ENCODE results near the gene NELFCD. TPM values are rescaled to one million over a fixed set of nuclear protein-coding genes. Genes with fewer than 3 reads are reported as not detected.
A peak's percentile ranks its signal among the peaks of the same experiment; 100 is the strongest.
"Not testable (repeated sequence)": the region's sequence is repeated elsewhere in the genome, so short reads cannot be mapped to it uniquely, and the experiment has no call there.

NELFCD gene
- polyA plus RNA-seq, 1 donor (not counting 4 experiments of a cell fraction or from before 2014, with no cell fraction given), result 68.5 TPM

DNA sequence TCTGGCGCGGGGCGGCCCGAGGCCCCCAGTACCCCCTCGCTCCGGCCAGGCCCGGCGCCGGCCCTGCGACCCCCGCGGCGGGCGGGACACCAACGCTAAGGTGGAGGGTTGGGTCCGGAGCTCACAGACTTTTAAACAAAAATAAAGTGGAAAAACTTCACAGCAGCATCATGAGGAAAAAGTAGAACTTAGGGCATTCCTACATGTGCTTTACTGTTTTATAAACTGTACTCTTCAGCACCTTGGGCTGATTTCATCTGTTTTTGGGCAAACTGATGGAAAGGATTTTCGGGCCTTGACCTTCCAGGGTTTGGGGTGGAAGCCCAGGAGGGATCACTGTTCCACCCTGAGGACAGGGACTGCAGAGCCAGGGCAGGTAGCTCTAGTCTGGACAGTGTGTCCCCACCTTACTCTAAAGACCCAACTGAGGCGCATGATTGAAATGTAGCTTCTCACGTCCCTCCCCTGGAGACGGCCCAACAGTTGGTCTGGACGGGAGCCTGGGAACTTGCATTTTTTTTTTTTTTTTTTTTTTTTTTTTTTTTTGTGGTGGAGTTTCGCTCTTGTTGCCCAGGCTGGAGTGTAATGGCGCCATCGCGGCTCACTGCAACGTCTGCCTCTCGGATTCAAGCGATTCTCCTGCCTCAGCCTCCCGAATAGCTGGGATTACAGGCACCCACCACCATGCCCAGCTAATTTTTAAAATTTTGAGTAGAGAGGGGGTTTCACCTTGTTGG lies 740 bp downstream of the NELFCD start:
- H3K9me3 ChIP-seq (ENCODE audit: control insufficient read depth, low read depth, low read length), result no peaks in the 10 kb centered on the region
- peak overlapping the region; percentile 50 for H3K27ac ChIP-seq (ENCODE audit: control insufficient read depth, insufficient read depth, low read length)
- no peaks in the 10 kb centered on the region for H3K27me3 ChIP-seq (ENCODE audit: control insufficient read depth, extremely low read depth, insufficient read depth, low read length)
- H2AFZ ChIP-seq (ENCODE audit: control insufficient read depth, low read length), result no peak overlapping the region
- peak overlapping the region; percentile 80 for H3K9ac ChIP-seq (ENCODE audit: control insufficient read depth, extremely low read depth, insufficient read depth, low read length)
- H3K4me2 ChIP-seq (ENCODE audit: control insufficient read depth, extremely low read depth, insufficient read depth, low read depth, low read length), result peak overlapping the region; percentile 82
- peaks cover 45% of the 10 kb centered on the region for H3K79me2 ChIP-seq (ENCODE audit: control insufficient read depth, insufficient read depth, low read length)
- peaks cover 5% of the 10 kb centered on the region for H4K20me1 ChIP-seq (ENCODE audit: control insufficient read depth, extremely low read depth, insufficient read depth, low read length)
- no peaks in the 10 kb centered on the region for H3K9me1 ChIP-seq (ENCODE audit: control insufficient read depth, extremely low read depth, insufficient read depth, low read length)
- TF ChIP-seq, protein P1, sequence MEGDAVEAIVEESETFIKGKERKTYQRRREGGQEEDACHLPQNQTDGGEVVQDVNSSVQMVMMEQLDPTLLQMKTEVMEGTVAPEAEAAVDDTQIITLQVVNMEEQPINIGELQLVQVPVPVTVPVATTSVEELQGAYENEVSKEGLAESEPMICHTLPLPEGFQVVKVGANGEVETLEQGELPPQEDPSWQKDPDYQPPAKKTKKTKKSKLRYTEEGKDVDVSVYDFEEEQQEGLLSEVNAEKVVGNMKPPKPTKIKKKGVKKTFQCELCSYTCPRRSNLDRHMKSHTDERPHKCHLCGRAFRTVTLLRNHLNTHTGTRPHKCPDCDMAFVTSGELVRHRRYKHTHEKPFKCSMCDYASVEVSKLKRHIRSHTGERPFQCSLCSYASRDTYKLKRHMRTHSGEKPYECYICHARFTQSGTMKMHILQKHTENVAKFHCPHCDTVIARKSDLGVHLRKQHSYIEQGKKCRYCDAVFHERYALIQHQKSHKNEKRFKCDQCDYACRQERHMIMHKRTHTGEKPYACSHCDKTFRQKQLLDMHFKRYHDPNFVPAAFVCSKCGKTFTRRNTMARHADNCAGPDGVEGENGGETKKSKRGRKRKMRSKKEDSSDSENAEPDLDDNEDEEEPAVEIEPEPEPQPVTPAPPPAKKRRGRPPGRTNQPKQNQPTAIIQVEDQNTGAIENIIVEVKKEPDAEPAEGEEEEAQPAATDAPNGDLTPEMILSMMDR (optimal IDR thresholded peaks at IDR 0.05 in 1 of 3, IDR thresholded peaks at IDR 0.05 in 1 of 3, conservative IDR thresholded peaks at IDR 0.05 in 1 of 3; ENCODE audit: extremely low read depth in 1 of 3, insufficient read depth in 2 of 3, low read length in 3 of 3), result no peak
- TF ChIP-seq EZH2 (IDR thresholded peaks at IDR 0.05; ENCODE audit: low read length), result no peak
- DNase-seq (ENCODE audit: low read depth, low spot score) (no peak), FAIRE-seq (no peak)
- H3K4me1 ChIP-seq (ENCODE audit: control insufficient read depth, extremely low read depth, insufficient read depth, low read length), result peaks cover 6% of the 10 kb centered on the region
- H3K4me3 ChIP-seq (ENCODE audit: control insufficient read depth in 2 of 3, extremely low read depth in 1 of 3, insufficient read depth in 2 of 3, low read depth in 1 of 3, low read length in 3 of 3), result peak overlapping the region; percentile 68 to 92 (median 71)
- dilution Hi-C loops (cut with MboI; ENCODE audit: extremely low pct_ligation_motif_present, low sequenced_read_pairs), result no loop called here
- peaks cover 4 to 9% of the 10 kb centered on the region in 2 experiments for H3K36me3 ChIP-seq (ENCODE audit: control insufficient read depth in 2 of 2, extremely low read depth in 1 of 2, insufficient read depth in 2 of 2, low read length in 2 of 2)

- peak overlapping the region in 2 of 3 experiments; percentile 0 to 68 for H3K4me3 ChIP-seq (ENCODE audit: control insufficient read depth in 2 of 3, extremely low read depth in 1 of 3, insufficient read depth in 2 of 3, low read depth in 1 of 3, low read length in 3 of 3)
- FAIRE-seq (no peak), DNase-seq (ENCODE audit: low read depth, low spot score) (no peak)
- H3K36me3 ChIP-seq (ENCODE audit: control insufficient read depth in 2 of 2, extremely low read depth in 1 of 2, insufficient read depth in 2 of 2, low read length in 2 of 2), result peaks cover 8 to 16% of the 10 kb centered on the region in 2 experiments
- no peaks in the 10 kb centered on the region for H3K27me3 ChIP-seq (ENCODE audit: control insufficient read depth, extremely low read depth, insufficient read depth, low read length)
- peak overlapping the region; percentile 82 for H3K4me2 ChIP-seq (ENCODE audit: control insufficient read depth, extremely low read depth, insufficient read depth, low read depth, low read length)
- no peak overlapping the region for H2AFZ ChIP-seq (ENCODE audit: control insufficient read depth, low read length)
- dilution Hi-C loops (cut with MboI; ENCODE audit: extremely low pct_ligation_motif_present, low sequenced_read_pairs), result no loop called here
- no peaks in the 10 kb centered on the region for H3K9me3 ChIP-seq (ENCODE audit: control insufficient read depth, low read depth, low read length)
- no peak for TF ChIP-seq EZH2 (IDR thresholded peaks at IDR 0.05; ENCODE audit: low read length)
- TF ChIP-seq, protein P1 (optimal IDR thresholded peaks at IDR 0.05 in 1 of 3, IDR thresholded peaks at IDR 0.05 in 1 of 3, conservative IDR thresholded peaks at IDR 0.05 in 1 of 3; ENCODE audit: extremely low read depth in 1 of 3, insufficient read depth in 2 of 3, low read length in 3 of 3), result no peak
- H3K27ac ChIP-seq (ENCODE audit: control insufficient read depth, insufficient read depth, low read length), result no peak overlapping the region
- no peak overlapping the region for H3K9ac ChIP-seq (ENCODE audit: control insufficient read depth, extremely low read depth, insufficient read depth, low read length)
- no peaks in the 10 kb centered on the region for H3K9me1 ChIP-seq (ENCODE audit: control insufficient read depth, extremely low read depth, insufficient read depth, low read length)
- H3K4me1 ChIP-seq (ENCODE audit: control insufficient read depth, extremely low read depth, insufficient read depth, low read length), result peaks cover 6% of the 10 kb centered on the region
- peaks cover 5% of the 10 kb centered on the region for H4K20me1 ChIP-seq (ENCODE audit: control insufficient read depth, extremely low read depth, insufficient read depth, low read length)
- peaks cover 45% of the 10 kb centered on the region for H3K79me2 ChIP-seq (ENCODE audit: control insufficient read depth, insufficient read depth, low read length)
Measured at GRCh38 chr20:58982406-58983114, 1.5 kb downstream of the NELFCD start.

DNA sequence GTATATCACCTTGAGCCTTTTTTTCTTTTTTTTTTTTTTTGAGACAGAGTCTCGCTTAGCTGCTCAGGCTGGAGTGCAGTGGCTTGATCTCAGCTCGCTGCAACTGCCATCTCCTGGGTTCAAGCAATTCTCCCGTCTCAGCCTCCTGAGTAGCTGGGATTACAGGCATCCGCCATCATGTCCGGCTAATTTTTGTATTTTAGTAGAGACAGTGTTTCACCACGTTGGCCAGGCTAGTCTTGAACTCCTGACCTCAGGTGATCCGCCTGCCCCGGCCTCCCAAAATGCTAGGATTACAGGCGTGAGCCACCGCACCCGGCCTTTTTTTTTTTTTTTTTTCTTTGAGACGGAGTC lies 2.0 kb downstream of the NELFCD start:
- H2AFZ ChIP-seq (ENCODE audit: control insufficient read depth, low read length); H3K4me1 ChIP-seq (ENCODE audit: control insufficient read depth, extremely low read depth, insufficient read depth, low read length); dilution Hi-C loops (cut with MboI; ENCODE audit: extremely low pct_ligation_motif_present, low sequenced_read_pairs); H3K9ac ChIP-seq (ENCODE audit: control insufficient read depth, extremely low read depth, insufficient read depth, low read length); DNase-seq (ENCODE audit: low read depth, low spot score); H3K9me1 ChIP-seq (ENCODE audit: control insufficient read depth, extremely low read depth, insufficient read depth, low read length); FAIRE-seq; H4K20me1 ChIP-seq (ENCODE audit: control insufficient read depth, extremely low read depth, insufficient read depth, low read length); H3K9me3 ChIP-seq (ENCODE audit: control insufficient read depth, low read depth, low read length); H3K4me2 ChIP-seq (ENCODE audit: control insufficient read depth, extremely low read depth, insufficient read depth, low read depth, low read length); H3K4me3 ChIP-seq (ENCODE audit: control insufficient read depth in 2 of 3, extremely low read depth in 1 of 3, insufficient read depth in 2 of 3, low read depth in 1 of 3, low read length in 3 of 3); H3K27ac ChIP-seq (ENCODE audit: control insufficient read depth, insufficient read depth, low read length); H3K27me3 ChIP-seq (ENCODE audit: control insufficient read depth, extremely low read depth, insufficient read depth, low read length): not testable (repeated sequence)
- Histone ChIP-seq H3K79me2 (ENCODE audit: control insufficient read depth, insufficient read depth, low read length) (peaks cover 45% of the 10 kb centered on the region), H3K36me3 (ENCODE audit: control insufficient read depth in 2 of 2, extremely low read depth in 1 of 2, insufficient read depth in 2 of 2, low read length in 2 of 2) (peaks cover 13 to 21% of the 10 kb centered on the region in 2 experiments)

All from keratinocyte (primary cell).